SU-DHL-6 (cell line): ENCODE data around the gene STK10.
A peak's percentile ranks its signal among the peaks of the same experiment; 100 is the strongest.
"Not testable (repeated sequence)": the region's sequence is repeated elsewhere in the genome, so short reads cannot be mapped to it uniquely, and the experiment has no call there.

Source experiments
- H2AFZ ChIP-seq: fragments of 200-600 bp; sonication (generic); 2 replicates; pipeline ENCODE4 v1.6.1; 2014; ENCODE audit warnings: low read depth, mild to moderate bottlenecking, moderate library complexity, mixed read lengths, antibody characterized with exemption, low read length; ENCODE audit not compliant: severe bottlenecking
- H3F3A ChIP-seq: fragments of 200-600 bp; shearing (Covaris generic); 2 replicates; pipeline ENCODE4 v1.6.0; 2016; ENCODE audit warnings: antibody characterized with exemption, mild to moderate bottlenecking; ENCODE audit not compliant: insufficient read depth
- H3K27ac ChIP-seq: fragments of 200-600 bp; sonication (generic); 2 replicates; pipeline ENCODE4 v1.5.1; 2016; ENCODE audit warnings: low read depth, mild to moderate bottlenecking, low read length, moderate library complexity, mixed read lengths
- H3K27me3 ChIP-seq: fragments of 200-600 bp; sonication (generic), shearing (Covaris generic); 2 replicates; pipeline ENCODE4 v1.6.0; 2014; ENCODE audit warnings: mild to moderate bottlenecking, low read length
- H3K36me3 ChIP-seq: fragments of 200-600 bp; sonication (generic); 2 replicates; pipeline ENCODE4 v1.6.1; 2014; ENCODE audit warnings: mild to moderate bottlenecking, low read length, mixed read lengths
- H3K4me2 ChIP-seq: fragments of 300-600, 200-600 bp; shearing (Covaris generic), sonication (generic); 2 replicates; pipeline ENCODE4 v1.6.0; 2014; ENCODE audit warnings: low read length, low read depth, mild to moderate bottlenecking; ENCODE audit not compliant: poor library complexity, severe bottlenecking
- H3K4me3 ChIP-seq: fragments of 200-600 bp; sonication (generic); 2 replicates; pipeline ENCODE4 v1.5.1; 2014; ENCODE audit warnings: antibody characterized with exemption, low read length, mild to moderate bottlenecking, mixed read lengths; ENCODE audit not compliant: insufficient read depth, poor library complexity, severe bottlenecking
- H3K79me2 ChIP-seq: fragments of 200-600 bp; sonication (generic); 2 replicates; pipeline ENCODE4 v1.6.1; 2014; ENCODE audit warnings: mild to moderate bottlenecking, low read length, moderate library complexity; ENCODE audit not compliant: insufficient read depth
- H3K9ac ChIP-seq: fragments of 200-600 bp; sonication (generic); 2 replicates; pipeline ENCODE4 v1.7.0; 2014; ENCODE audit warnings: mild to moderate bottlenecking, low read length
- H3K9me2 ChIP-seq: fragments of 200-600 bp; sonication (generic); replicated peaks from 2 replicates; pipeline ENCODE4 v1.6.1; 2014; ENCODE audit warnings: low read length; ENCODE audit not compliant: insufficient read depth
- H3K9me3 ChIP-seq: fragments of 200-600 bp; sonication (generic); 2 replicates; pipeline ENCODE4 v1.6.1; 2014; ENCODE audit warnings: low read length, mixed read lengths; ENCODE audit not compliant: insufficient read depth
- H4K20me1 ChIP-seq: fragments of 200-600 bp; sonication (generic); 2 replicates; pipeline ENCODE4 v1.6.1; 2014; ENCODE audit warnings: low read depth, mild to moderate bottlenecking, antibody characterized with exemption, low read length, moderate library complexity, mixed read lengths
- EZH2phosphoT487 ChIP-seq: fragments of 200-600 bp; sonication (generic), shearing (Covaris generic); conservative IDR thresholded peaks from 2 replicates; pipeline ENCODE4 v1.6.1; 2018; ENCODE audit warnings: mild to moderate bottlenecking, antibody characterized with exemption, low read length, moderate library complexity, mixed read lengths
- TF ChIP-seq, protein P1 (sequence below): fragments of 200-600 bp; sonication (generic); IDR thresholded peaks from one replicate; pipeline ENCODE4 v1.5.1; 2017; ENCODE audit warnings: antibody characterized with exemption, mild to moderate bottlenecking, low read length, moderate library complexity; ENCODE audit not compliant: insufficient read depth, poor library complexity, severe bottlenecking

STK10 gene

DNA sequence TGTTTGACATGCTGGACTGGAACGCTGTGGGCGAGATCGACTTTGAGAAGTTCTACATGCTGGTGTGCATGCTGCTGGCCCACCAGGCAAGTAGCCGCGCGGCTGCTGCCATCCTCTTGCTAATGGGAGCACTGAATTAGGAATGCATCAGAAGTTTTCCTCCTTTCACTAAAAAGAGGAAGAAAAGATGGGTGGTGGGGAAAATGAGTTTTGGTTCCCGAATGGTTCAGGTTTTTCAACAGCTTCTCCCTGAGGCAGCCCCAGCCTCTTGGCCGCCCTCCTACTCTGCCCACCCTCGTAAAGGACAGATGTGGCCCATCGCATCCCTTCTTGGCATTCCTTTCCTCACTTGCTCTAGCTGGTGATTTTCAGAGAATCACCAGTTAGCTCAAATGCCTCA lies 11.4 kb upstream of the STK10 start:
- TF ChIP-seq, protein P1, sequence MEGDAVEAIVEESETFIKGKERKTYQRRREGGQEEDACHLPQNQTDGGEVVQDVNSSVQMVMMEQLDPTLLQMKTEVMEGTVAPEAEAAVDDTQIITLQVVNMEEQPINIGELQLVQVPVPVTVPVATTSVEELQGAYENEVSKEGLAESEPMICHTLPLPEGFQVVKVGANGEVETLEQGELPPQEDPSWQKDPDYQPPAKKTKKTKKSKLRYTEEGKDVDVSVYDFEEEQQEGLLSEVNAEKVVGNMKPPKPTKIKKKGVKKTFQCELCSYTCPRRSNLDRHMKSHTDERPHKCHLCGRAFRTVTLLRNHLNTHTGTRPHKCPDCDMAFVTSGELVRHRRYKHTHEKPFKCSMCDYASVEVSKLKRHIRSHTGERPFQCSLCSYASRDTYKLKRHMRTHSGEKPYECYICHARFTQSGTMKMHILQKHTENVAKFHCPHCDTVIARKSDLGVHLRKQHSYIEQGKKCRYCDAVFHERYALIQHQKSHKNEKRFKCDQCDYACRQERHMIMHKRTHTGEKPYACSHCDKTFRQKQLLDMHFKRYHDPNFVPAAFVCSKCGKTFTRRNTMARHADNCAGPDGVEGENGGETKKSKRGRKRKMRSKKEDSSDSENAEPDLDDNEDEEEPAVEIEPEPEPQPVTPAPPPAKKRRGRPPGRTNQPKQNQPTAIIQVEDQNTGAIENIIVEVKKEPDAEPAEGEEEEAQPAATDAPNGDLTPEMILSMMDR = no peak
- no peak for TF ChIP-seq EZH2phosphoT487
- Histone ChIP-seq H3K27ac (no peak overlapping the region), H3K36me3 (no peaks in the 10 kb centered on the region), H3K4me2 (no peak overlapping the region), H3K79me2 (no peaks in the 10 kb centered on the region), H4K20me1 (no peaks in the 10 kb centered on the region), H2AFZ (no peak overlapping the region), H3K27me3 (no peaks in the 10 kb centered on the region), H3K4me3 (no peak overlapping the region), H3K9ac (no peak overlapping the region), H3F3A (no peaks in the 10 kb centered on the region), H3K9me2 (no peaks in the 10 kb centered on the region), H3K9me3 (no peaks in the 10 kb centered on the region)

DNA sequence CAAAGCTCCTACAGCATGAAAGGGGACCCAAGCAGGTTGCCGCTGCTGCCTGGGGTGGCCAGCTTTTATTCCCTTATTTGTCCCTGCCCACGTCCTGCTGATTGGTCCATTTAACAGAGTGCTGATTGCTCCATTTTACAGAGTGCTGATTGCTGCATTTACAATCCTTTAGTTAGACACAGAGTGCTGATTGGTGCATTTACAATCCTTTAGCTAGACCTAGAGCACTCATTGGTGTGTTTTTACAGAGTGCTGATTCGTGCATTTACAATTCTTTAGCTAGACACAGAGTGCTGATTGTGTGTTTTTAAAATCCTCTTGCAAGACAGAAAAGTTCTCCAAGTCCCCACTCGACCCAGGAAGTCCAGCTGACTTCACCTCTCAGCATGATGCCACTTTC lies 9.8 kb upstream of the STK10 start:
- not testable (repeated sequence) for H3K27me3 ChIP-seq, H3K4me2 ChIP-seq, H3K36me3 ChIP-seq, H3K9me2 ChIP-seq, H3K27ac ChIP-seq, H3F3A ChIP-seq, H3K9me3 ChIP-seq, H4K20me1 ChIP-seq, H3K4me3 ChIP-seq, H2AFZ ChIP-seq, H3K79me2 ChIP-seq, H3K9ac ChIP-seq

DNA sequence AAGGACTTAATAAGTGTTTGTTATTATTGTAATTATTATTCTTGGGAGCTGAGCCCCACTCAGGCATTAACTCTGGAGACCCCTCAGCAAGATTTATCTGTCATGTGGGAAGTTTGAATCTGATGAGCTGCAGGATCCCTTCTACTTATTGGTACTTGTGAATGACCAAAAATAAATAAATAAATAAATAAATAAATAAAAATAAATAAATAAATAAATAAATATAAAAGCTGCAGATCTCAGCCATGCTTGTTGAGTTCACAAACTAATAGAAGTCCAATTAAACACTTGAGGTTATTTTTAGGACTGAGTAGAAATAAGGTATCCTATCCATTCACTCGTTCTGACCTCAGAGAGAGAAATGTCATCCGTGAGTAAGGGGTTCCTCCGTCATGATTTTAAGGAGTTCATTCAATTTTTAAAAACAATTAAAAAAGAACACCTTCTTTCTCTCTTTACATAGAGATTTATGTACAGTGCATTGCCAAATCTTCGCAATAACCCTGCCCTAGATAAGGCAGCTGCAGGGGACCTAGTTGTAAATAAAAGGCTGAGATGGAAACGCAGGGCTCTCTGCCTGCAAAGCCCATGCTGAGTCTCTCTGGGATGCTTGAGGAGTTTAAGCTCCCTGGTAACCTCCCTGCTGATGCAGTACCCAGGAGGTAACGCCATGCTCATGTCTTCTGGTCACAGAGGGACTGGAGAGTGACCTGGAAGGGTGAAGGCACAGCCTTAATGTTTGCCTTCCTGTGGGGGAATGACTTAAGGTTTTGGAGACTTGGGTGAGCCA lies 7.2 kb upstream of the STK10 start:
- Histone ChIP-seq H3K9me2 (no peaks in the 10 kb centered on the region), H3F3A (no peaks in the 10 kb centered on the region), H3K36me3 (no peaks in the 10 kb centered on the region), H4K20me1 (no peaks in the 10 kb centered on the region), H3K4me3 (no peak overlapping the region), H3K9ac (no peak overlapping the region), H3K27ac (no peak overlapping the region), H3K9me3 (no peaks in the 10 kb centered on the region), H2AFZ (no peak overlapping the region), H3K79me2 (no peaks in the 10 kb centered on the region), H3K27me3 (no peaks in the 10 kb centered on the region), H3K4me2 (no peak overlapping the region)
- TF ChIP-seq, protein P1 = no peak
- no peak for TF ChIP-seq EZH2phosphoT487

DNA sequence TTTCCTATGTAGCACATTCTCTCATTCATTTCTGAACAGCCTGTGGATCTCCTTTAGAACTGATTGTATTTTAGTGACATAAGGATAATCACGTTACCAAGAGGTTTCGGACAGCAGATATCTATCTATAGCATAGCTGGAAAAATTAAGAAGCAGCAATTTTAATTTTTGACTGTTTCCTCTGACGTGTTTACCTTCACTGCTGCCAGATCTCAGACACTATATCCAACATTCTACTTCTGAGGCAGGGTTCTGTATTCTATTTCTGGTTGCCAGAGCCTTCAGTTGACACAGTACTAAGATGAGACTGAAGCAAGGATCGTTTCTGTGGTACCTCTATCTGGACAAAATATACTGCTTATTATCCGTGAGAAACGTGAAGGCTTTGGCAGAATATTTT lies 5.8 kb upstream of the STK10 start, which contains the start of gene EFCAB9:
Gene EFCAB9 (plus strand): TSS at position 301 of the 400 bp plus-strand sequence. CDS start 1 bp downstream, at position 302.
- Histone ChIP-seq H3K27ac (no peak within 1 kb of the TSS), H3F3A (no peaks in the 10 kb centered on the region), H3K4me2 (peak within 1 kb of the TSS; percentile 38), H3K9ac (no peak within 1 kb of the TSS), H3K4me3 (no peak within 1 kb of the TSS), H2AFZ (peak within 1 kb of the TSS; percentile 54), H3K9me2 (no peaks in the 10 kb centered on the region), H4K20me1 (no peaks in the 10 kb centered on the region), H3K79me2 (no peaks in the 10 kb centered on the region), H3K27me3 (no peaks in the 10 kb centered on the region), H3K36me3 (no peaks in the 10 kb centered on the region), H3K9me3 (no peaks in the 10 kb centered on the region)
- no peak for TF ChIP-seq EZH2phosphoT487
- TF ChIP-seq, protein P1 = no peak
